ENCODE data around the gene HMBS.

- no peak for TF ChIP-seq POLR2A (IDR thresholded peaks at IDR 0.05)
- TF ChIP-seq CTCF (IDR thresholded peaks at IDR 0.05) = no peak
These were observed 37.5 kb upstream of the HMBS start for GRCh38 chr11:119047205-119047604.
